EH (cell line): ENCODE measurements around the gene DNAAF8.
A peak's percentile ranks its signal among the peaks of the same experiment; 100 is the strongest.
"Not testable (repeated sequence)": the region's sequence is repeated elsewhere in the genome, so short reads cannot be mapped to it uniquely, and the experiment has no call there.

Source experiments
- DNase-seq: peaks from one replicate; pipeline ENCODE4 v3.0.0-alpha.2; 2015; ENCODE audit warnings: low read depth

The DNAAF8 gene

DNA sequence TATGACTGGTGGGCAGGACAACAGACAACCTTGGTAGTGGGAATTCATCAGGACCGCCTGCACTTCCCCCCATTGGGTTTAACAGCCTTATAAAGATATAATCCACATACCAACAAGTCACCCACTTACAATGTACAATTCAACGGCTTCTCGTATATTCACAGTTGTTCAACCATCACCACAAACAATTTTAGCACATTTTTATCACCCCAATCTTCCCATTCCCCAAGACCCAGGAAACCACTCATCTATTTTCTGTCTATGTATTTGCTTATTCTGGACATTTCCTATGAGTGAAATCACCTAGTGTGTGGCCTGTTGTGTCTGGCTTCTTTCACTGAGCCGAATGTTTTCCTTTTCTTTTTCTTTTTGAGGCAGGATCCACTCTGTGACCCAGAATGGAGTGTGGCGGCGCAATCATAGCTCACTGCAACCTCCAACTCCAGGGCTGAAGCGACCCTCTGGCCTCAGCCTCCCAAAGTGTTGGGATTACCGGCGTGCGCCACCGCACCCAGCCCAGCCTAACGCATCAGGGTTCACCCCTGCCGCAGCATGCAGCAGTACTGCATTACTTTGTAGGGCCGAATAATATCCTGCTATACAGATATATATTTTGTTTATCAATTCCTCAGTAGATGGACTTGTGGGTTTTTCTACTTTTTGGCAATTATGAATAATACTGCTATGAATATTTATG is 11.1 kb upstream of the DNAAF8 start:
- no peak for DNase-seq

DNA sequence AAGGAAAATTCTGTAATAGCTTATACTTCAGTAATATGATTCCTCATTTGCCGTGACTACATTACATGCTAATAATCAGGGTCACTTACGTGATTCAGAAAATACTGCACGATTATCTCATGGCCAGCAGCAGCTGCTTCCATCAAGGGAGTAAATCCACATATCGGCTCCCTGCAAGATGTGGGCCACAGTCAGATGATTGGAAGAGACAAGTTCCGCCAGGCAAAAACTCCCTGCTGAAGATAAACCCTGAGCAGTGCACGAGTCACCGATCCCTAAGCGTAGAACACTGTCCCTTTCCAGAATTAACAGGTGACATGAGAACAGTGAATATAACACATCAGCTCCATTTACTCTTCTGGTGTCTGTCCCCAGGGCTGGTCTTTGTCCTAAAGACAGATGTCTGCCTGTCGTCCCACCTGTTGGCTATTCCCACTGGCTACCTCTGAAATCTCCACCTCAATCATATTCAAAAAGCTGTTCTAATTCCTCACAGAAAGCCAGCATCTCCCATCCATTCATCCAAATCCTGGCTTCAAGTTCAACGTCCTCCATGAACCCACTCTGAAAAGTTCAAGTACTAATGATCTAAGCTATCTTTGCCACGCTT is 9.6 kb upstream of the DNAAF8 start:
- DNase-seq, result no peak

DNA sequence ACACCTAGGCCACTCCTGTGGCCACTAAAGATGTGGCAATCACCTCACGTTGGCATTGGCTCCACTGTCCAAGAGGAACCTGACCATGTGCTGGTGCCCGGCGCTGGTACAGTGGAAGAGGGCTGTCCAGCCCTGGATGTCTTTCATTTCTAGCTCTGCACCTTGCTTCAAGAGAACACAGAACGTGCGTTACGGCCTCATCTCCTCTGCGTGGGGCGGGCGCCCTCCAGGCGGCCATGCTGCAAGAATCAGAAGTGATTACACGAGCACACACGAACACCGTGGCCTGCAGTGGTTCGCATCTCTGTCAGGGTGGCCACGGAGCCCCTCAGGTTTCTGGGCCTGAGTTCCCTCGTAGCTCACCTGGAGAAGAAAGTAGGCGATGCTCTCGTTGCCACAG is 7.7 kb upstream of the DNAAF8 start:
- DNase-seq, result no peak

DNA sequence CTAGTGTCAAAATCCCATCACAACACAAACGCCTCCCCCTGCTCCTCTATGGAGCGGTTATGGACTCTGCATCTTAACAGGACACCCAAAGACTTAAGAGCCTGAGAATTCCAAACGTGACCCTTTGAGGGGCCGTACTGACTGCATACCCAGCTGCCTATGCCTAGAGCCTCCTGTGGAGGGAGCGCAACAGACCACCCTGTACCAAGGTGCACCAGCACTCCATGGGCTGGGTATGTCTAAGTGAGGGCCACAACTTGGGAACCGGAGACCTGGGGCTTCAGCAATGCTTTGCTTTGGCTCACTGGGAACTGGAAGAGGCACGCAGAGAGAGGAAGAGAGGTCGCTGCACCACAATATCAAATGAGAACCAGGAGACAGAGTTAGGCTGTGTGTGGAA is 5.7 kb upstream of the DNAAF8 start:
- DNase-seq, result no peak

DNA sequence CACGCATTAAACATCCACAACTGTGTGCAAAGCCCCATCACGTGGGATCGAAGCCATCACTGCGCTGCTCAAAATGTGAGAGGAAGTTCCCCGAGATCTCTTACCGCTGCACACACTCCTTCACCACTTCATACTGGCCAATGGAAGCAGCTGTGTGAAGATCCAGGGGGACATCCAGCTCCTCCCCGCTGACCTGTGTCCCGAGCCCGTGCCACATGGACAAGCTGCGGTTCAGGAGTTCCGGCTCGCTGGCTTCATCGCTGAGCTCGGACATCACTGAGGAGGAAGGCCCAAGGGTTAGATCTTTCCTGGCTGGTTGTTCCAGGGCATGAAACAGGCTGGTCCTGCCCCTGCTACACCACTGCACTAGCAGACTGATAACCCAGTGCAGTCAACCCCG is 4.5 kb upstream of the DNAAF8 start:
- no peak for DNase-seq

DNA sequence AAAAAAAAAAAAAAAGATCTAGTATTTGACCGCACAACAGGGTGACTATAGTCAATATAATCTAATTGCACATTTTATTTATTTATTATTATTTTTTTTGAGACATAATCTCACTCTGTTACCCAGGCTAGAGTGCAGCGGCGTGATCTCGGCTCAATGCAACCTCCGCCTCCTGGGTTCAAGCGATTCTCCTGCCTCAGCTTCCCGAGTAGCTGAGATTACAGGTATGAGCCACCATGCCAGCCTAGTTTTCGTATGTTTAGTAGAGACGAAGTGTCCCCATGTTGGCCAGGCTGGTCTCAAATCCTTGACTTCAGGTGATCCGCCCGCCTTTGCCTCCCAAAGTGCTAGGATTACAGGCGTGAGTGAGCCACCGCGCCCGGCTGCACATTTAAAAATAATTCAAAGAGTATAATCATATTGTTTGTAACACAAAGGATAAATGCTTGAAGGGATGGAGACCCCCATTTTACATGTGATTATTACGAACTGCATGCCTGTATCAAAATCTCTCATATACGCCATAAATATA is 1.1 kb upstream of the DNAAF8 start:
- DNase-seq, result no peak

DNA sequence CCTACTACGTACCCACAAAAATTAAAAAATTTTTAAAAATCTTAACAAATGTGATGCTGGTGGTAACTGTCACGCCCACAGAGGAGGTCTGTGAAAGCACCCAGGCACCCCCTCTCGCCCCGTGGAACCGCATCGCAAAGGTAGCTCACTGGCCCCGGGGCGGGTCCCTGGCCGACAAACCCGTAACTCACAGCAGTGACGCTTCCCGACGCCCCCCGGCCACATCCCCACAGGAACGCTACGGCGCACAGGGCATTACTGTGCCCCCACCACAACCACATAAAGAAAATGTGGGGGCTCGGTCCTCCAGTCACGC is 632 bp upstream of the DNAAF8 start:
- DNase-seq, result no peak

DNA sequence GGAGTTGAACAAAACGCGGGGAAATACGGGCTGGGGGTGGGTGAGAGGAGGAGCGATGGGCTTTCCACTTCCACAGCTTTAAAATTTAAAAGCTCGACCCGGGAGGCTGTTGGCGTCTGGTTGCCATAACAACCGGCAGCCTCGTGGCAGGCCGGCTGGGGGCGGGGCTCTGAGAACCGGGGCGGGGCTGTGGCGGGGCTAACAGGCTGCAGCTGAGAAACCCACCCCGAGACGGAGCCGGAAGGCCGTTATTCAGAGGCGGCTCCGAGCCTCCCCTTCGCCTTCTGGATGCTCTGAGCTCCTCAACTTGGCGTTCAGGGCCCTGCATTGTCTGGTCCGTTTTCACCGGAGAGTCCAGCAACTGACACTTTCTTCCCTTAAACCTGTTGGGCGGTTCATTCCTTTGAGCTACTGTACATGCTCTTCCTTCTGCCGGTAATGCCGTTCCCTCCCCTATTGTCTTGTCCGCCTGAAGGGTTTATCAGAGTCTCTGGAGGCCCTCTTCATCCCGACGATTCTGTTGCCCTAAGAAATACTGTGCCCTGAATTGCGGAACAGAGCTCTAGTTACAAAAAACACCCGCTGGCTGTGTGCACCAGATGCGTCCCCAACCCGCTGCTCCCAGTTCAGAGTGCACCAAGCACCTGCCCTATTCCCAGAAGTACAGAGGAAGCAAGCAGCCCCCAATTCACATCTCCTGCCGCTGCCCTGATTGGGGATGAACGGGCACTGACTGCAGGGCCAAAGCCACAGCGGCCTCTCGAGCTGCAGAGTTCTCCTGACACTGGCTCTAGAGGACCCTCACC is 596 bp downstream of the DNAAF8 start:
- peak; percentile 88 for DNase-seq

DNA sequence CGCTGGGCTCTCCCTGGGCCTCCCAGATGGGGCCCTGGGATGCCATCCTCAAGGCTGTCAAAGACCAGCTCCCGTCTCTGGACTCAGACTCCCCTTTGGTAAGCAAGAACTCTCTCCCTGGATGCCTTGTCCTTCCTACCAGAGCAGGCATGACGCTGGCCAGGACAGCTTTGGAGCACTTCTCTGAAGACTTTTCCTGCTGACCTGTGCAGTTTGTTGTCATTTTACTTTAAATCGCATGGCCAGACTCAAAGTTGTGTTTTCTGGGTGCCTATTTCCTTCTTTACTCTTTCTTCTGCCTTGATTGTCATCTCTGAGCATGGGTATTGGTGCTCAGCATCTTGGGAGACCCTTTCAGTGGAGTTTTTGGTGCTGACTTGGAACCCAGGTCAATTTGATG is 2.2 kb downstream of the DNAAF8 start:
- no peak for DNase-seq

DNA sequence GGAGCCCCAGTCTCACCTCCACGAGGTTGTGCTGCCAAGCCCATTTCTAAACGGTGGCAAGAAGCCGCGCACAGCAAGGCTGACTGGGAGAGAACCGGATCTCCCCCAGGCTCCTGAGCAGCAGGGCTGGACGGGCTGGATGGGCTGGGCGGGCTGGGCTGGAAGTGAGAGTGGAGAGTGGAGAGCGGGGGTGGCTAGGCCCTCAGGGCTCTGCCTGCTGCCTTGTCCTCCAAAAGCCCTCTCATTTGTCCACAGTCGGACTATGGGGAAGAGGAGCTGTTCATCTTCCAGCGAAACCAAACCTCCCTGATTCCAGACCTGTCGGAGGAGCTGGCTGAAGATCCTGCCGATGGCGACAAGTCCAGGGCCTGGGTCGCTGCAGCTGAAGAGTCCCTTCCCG is 3.2 kb downstream of the DNAAF8 start:
- DNase-seq, result no peak

DNA sequence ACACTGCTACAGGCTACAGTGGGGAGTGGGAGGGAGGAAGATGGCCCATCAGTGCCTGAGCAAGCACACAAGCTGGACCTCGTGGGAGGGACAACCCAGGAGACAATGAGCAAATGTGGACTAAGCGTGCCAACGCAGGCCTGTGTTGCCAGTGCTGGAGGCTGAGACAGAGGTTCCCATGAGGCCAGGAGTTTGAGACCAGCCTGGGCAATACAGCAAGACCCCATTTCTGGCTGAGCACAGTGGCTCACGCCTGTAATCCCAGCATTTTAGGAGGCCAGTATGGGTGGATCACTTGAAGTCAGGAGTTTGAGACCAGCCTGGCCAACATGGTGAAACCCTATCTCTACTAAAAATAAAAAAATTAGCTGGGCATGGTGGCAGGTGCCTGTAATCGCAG is 4.0 kb downstream of the DNAAF8 start:
- DNase-seq, result not testable (repeated sequence)

DNA sequence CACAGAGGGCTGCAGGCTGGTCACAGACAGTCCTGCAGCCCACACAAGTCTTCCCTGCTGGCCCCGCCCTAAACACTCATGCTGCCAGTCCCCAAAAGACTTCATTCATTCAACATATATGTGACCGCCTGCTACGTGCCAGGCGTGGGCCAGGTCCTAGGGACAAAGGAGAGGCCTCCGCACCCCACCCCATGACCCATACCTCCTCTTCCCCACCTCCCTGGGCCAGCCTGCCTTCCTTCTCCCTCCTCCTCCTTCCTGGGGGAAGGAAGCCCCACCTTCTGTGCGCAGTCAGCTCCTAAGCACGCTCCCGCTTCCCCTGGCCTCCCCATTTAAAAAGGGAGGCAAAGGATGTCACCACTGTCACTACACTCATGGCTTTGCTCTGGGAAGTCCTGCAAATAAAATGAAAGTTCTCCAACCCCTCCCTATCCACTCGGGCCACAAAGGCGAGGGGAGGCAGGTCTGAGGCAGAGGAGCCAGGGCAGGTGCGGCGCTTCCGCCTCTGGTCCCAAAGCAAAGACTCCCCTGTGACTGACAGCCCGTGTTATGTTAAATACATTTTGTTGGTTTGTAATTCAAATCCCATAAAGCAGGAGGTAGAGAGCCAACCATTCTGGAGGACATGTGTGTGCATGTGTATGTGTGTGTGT is 9.0 kb downstream of the DNAAF8 start:
- peak; percentile 23 for DNase-seq

DNA sequence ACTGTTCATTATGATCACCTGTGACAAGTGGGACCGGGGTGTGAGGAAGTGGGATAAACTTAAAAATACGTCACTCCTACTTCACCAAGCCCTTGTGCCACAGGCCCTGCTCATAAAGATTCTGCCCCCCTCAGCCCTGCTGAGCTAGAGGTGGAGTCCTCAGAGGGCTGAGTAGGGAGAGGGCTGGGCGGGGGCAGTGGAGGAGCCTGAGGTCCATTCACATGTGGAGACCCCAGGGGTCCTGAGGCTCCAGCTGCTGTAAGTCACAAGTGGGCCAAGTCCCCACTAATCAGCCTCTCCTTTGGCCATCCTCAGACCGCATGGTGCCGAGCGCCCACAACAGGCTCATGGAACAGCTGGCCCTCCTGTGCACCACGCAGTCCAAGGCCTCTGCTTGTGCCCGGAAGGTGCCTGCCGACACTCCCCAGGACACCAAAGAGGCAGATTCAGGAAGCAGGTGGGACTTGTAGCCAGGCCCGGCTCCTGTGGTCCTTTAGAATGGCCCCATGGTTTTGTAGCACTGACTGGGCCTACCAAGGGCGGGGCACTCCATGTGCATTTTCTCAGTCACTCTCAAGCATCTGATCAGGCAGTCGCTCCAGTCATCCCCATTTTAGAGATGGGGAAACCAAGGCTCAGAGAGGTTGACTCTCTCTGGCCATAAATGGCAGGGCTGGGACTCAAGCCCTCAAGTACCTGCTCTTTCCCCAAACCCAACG is 10.4 kb downstream of the DNAAF8 start:
- no peak for DNase-seq

DNA sequence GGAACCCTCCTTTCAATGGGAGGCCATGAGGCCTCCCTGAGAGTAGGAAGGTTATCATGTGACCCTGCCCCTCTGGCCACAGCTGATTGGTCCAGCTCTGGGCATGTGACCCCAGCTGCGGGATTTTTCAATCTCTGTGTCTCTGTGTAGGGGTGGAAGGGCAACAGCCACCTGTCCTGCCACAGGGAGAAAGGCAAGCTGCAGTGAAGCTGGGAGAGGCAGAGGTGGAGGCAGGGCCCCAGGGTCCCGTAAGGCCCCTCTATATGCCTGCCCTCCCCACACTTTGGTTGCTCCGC is 10.9 kb downstream of the DNAAF8 start:
- no peak for DNase-seq

DNA sequence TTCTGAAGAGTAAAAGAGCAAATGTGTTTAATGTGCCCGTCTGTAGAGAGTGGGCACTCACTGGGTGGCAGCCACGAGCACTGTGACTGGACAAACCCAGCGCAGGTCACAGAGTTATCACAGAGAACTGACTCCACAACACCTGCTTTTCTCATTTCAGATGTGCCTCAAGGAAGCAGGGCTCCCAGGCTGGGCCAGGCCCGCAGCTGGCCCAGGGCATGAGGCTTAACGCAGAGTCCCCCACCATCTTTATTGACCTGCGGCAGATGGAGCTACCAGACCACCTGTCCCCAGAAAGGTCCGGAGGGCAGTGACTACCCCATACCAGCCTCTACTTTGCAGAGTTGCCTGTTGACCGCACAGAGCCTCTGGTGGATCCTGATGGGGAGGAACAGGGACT is 11.9 kb downstream of the DNAAF8 start:
- no peak for DNase-seq

DNA sequence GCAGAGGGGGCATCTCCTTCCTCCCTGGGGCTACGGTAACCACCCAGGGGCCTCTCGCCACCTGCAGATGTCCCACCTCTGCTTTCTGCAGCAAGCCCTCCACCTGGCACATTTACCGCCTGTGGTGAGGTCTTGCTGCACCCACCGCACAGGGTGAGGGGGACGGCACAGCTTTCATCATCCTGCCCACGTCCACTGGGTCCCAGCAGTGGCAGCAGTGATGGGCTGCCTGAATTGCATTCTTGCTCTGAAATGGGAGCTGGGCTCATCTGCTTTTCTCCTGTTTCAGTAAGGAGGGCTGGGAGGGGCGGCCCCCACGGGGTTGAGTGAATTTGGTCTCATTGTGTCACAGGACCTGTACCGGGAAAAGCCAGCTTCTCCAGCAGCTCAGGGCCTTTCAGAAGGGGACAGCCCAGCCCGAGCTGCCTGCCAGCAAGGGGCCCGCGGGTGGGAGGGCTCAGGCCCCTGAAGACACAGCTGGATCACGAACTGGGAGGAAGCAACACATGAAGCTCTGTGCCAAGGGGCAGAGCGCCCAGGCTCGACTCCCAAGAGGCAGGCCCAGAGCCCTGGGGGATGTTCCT is 12.7 kb downstream of the DNAAF8 start:
- no peak for DNase-seq

DNA sequence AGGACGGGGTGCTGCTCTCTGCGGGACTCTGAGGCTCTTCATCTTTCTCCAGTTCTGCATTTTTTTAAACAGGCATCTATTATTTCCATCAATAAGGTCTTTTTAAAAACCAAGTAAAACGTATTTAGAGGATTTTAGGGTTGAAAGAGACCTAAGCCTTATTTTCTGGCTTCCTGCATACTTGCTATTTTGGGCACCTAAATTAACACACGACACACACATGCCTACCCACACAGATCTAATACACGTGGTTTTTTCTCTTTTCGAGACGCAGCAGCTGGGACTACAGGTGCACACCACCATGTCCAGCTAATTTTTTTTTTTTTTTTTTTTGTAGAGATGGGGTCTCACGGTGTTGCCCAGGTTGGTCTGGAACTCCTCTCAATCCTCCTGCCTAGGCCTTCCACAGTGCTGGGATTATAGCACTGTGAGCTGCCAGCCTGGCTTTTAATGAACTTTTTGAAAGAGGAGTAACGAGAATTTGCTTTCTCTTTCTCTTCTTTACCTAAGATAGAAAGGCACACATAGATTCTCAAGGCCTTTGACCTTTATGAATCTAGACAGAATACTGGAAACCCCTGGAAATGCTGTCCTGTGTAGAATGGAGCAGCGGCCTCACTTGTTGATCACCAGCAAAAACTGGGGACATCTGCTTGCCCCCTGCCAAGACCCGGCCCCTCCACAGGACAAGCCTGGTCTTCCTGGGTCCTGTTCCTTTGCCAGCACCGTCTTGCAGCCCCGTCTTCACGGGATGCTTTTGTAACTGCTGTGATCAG is 13.8 kb downstream of the DNAAF8 start:
- no peak for DNase-seq

DNA sequence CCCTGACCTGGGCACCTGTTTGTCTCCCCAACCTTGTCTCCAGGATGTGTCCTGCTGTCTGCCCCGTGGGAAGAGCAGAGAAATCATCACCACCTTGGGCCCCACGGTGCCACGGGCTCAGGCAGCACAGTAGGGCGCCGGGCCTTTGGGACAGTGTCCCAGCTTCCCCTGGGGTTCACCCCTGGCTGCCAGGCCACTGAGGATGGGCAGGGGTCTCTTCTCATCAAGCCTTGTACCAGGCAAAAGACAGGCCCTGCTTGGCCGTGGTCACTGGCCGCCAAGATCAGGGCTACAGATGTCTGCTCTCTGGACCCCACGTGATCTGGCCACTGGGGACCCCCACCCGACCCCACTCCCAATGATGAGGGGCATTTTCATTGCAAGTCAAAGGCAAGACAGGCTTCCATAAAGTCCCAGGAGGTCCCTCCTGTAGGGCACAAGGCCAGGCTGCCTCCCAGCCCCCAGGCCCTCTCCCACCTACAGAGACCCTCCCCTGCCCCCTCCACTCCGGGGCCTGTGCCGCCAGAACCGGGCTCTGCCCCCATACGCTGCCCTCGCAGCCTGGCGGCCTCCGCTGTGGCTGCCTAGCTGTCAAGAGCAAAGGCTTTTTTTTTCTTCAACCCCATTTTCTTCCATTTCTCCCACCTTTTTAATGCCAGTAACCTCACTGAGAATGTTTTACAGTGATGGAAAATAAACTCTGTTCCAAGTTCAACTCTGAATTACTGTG is 14.5 kb downstream of the DNAAF8 start:
- no peak for DNase-seq

DNA sequence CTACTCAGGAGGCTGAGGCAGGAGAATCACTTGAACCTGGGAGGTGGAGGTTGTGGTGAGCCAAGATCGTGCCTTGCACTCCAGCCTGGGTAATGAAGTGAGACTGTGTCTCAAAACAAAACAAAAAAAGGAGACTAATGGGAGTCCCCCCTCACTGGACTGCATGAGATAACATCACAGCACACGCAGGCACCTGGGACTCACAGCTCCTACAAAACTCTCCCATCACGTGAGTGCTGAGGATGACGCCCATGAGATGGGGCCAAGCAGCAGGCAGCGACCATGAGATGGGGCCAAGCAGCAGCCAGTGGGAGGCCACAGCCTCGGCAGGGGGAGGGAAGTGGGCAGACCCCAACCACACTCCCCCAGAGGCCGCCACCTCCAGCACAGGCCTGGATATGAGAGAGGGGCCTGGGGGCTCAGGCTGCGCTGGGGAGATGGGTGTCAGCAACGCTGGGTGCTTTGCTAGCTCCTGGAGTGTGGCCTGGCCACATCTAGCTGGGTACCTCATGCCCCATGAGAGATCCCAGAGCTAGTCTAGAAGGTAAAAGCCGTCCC is 15.4 kb downstream of the DNAAF8 start:
- DNase-seq, result no peak

DNA sequence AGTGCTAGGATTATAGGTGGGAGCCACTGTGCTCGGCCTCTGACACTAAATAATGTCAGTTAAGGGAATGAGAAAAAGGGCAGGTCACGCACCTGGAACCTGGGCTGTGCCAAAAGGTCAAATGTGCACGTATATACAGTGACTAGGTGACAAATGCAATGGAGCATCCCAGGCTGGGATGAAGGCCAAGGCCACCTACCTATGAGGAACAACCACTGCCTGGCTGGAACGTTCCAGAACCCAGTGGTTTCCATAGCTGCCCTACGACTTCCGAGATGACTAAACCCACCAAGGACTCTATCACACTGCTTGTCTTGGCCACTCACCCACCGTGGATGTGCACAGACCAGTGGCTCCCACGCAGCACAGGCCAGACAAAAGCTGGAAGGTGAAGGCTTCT is 16.6 kb downstream of the DNAAF8 start:
- no peak for DNase-seq
